Esophagus (tissue), 2 donors: Measurements from ENCODE around the gene OR10G4. TPM values are rescaled to one million over a fixed set of nuclear protein-coding genes. Genes with fewer than 3 reads are reported as not detected.

Experiments used
- H3K27ac ChIP-seq, 2 donors: one replicate each; pipeline ENCODE4 v1.5.1; 2013; ENCODE audit warnings: low read depth in 2 of 2, mild to moderate bottlenecking in 2 of 2, inconsistent platforms in 1 of 2, low read length in 1 of 2, moderate library complexity in 1 of 2
- H3K27me3 ChIP-seq, 2 donors: one replicate each; pipeline ENCODE4 v1.6.1; 2013; ENCODE audit warnings: low read length in 2 of 2, control low read depth in 1 of 2, mild to moderate bottlenecking in 1 of 2; ENCODE audit not compliant: insufficient read depth in 2 of 2, control insufficient read depth in 1 of 2
- H3K36me3 ChIP-seq, 2 donors: one replicate each; pipeline ENCODE4 v1.6.1; 2013; ENCODE audit warnings: low read length in 1 of 2; ENCODE audit not compliant: control insufficient read depth in 2 of 2, insufficient read depth in 2 of 2
- H3K4me1 ChIP-seq, 2 donors: one replicate each; pipeline ENCODE4 v1.6.1; 2013; ENCODE audit warnings: low read length in 1 of 2; ENCODE audit not compliant: control insufficient read depth in 2 of 2, insufficient read depth in 2 of 2
- H3K4me3 ChIP-seq, 2 donors: one replicate each; pipeline ENCODE4 v1.5.1; 2013; ENCODE audit warnings: low read length in 2 of 2, mild to moderate bottlenecking in 2 of 2, low read depth in 1 of 2, moderate library complexity in 1 of 2
- H3K9me3 ChIP-seq, 2 donors: one replicate each; pipeline ENCODE4 v1.6.1; 2013; ENCODE audit warnings: mild to moderate bottlenecking in 2 of 2, low read depth in 1 of 2, low read length in 1 of 2, moderate library complexity in 1 of 2; ENCODE audit not compliant: control insufficient read depth in 2 of 2, insufficient read depth in 1 of 2
- WGBS, 2 donors: extraction: QIAGEN DNeasy Blood & Tissue Kit; methylation state at CpG; one replicate each; pipeline ENCODE4 v1.1.7; 2013; 5-methylcytosine and 5-hydroxymethylcytosine counted together
- polyA plus RNA-seq, 2 donors: library from polyadenylated mRNA; stranded (reverse); fragments of 200-250 nt; gene quantifications; one replicate each; pipeline ENCODE4 v1.2.3, GENCODE V29; 2013
- donor health status: healthy with polysubstance abuse.
- donor health status: Bipolar disorder and iron deficiency.

Gene OR10G4
- polyA plus RNA-seq, 2 donors = not detected

DNA sequence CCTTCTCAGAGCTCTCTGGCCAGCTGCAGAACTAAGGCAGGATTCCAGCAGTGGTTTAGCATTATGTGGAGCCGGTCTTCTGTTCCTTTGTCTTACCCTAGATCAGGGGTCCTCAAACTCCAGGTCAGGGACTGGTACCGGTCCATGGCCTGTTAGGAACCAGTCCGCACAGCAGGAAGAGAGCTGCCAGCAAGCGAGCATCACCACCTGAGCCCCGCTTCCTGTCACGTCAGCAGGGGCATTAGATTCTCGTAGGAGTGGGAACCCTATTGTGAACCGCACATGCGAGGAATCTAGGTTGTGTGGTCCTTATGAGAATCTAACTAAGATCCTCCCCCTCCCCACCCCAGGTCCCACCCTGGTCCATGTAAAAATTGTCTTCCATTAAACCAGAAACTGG is 26.8 kb downstream of the OR10G4 start:
- no peaks in the 10 kb centered on the region for H3K9me3 ChIP-seq
- H3K27me3 ChIP-seq = no peaks in the 10 kb centered on the region
- H3K36me3 ChIP-seq = no peaks in the 10 kb centered on the region
- H3K4me3 ChIP-seq = no peak overlapping the region
- whole genome bisulfite sequencing, 2 donors = 79 to 83% methylated on average over 9 of the region's 9 CpGs
- no peaks in the 10 kb centered on the region for H3K4me1 ChIP-seq
- H3K27ac ChIP-seq = no peak overlapping the region

DNA sequence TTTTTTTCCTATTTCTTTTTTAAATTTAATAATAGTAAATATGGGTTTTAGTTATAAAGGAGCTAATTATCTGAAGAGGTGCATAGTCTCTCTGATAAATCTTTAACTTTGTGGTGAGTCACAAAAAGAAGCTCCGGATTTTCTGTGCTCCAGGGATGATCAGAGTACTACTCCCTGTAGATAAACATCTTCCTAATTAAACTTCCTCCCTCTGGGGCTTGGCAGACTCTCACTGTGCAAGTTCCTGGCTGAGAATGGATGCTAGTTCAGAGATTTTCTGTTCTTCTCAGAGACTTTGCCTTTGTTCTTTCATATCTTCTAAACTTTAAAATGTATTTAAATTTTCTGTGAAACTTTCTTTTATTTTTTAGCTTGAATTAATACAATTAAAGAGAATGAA is 28.5 kb downstream of the OR10G4 start, which contains the start of gene OR10G7:
OR10G7 (minus strand) TSS at position 72 of the 400 bp plus-strand sequence. CDS start 2,324 bp downstream, outside the sequence.
- Histone ChIP-seq H3K4me1 (no peaks in the 10 kb centered on the region), H3K4me3 (no peak within 1 kb of the TSS), H3K9me3 (no peaks in the 10 kb centered on the region), H3K27ac (no peak within 1 kb of the TSS), H3K36me3 (no peaks in the 10 kb centered on the region), H3K27me3 (no peaks in the 10 kb centered on the region)
- WGBS, 2 donors = 2 to 6% methylated on average over 1 of the region's 1 CpG

DNA sequence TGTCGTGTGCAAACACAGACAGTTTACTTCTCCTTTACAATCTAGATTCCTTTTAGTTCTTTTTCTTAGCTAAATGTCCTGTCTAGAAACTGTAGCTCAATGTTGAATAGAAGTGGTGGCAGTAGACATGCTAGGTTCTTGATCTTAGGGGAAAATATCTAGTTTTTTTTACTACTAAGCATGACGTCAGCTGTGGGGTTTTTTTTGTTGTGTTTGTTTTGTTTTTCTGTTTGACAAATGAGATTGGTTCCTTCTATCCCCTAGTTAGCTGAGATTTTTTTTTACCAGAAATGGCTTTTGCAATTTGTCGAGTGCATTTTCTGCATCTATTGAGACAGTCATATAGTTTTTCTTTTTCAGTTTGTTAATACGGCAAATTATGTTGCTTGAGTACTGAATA is 30.6 kb downstream of the OR10G4 start:
- Histone ChIP-seq H3K4me3 (no peak overlapping the region), H3K27me3 (no peaks in the 10 kb centered on the region), H3K4me1 (no peaks in the 10 kb centered on the region), H3K36me3 (no peaks in the 10 kb centered on the region), H3K27ac (no peak overlapping the region), H3K9me3 (no peaks in the 10 kb centered on the region)
- WGBS, 2 donors = 74 to 75% methylated on average over 4 of the region's 4 CpGs

DNA sequence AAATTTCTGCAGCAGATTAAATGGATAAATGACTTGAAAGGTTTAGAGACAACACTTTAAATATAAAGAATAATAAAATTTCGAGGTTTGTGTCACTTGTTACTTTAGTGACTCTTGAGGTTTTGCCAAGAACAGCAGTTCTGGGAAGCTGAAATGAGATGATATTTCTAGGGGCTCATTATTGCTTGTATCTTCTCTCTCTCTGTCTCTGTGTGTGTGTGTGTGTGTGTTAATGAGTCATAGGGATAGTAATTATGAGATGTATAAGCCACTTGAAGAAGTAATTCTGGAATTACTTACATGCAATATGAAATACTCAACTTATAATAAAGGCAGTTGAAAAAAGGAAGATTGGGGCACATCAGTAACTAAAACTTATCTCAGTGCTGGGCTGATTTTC is 38.0 kb downstream of the OR10G4 start:
- Histone ChIP-seq H3K27me3 (no peaks in the 10 kb centered on the region), H3K4me3 (no peak overlapping the region), H3K9me3 (no peaks in the 10 kb centered on the region), H3K27ac (no peak overlapping the region), H3K36me3 (no peaks in the 10 kb centered on the region), H3K4me1 (no peaks in the 10 kb centered on the region)
- WGBS, 2 donors = 27 to 34% methylated on average over 1 of the region's 1 CpG

DNA sequence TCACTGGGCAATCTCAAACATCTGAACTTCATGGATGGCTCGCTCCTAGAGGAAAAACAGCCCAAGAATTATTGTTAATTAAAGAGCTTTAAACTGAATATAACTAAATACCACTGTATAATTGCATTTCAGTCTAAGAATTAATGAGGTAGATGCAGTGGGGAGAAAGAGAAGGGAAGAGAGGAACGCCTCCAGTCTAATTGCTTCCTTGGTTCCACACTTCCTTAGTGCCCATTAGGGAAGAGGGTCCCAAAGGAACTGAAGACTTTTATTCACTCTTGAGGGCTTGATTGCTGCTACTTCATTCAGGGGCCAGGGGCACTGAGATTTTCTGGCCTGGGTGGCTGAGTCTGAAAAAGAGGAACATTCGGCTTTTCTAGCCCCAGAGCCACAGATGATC is 40.2 kb downstream of the OR10G4 start:
- Histone ChIP-seq H3K27ac (no peak overlapping the region), H3K36me3 (no peaks in the 10 kb centered on the region), H3K4me1 (no peaks in the 10 kb centered on the region), H3K27me3 (no peaks in the 10 kb centered on the region), H3K4me3 (no peak overlapping the region), H3K9me3 (no peaks in the 10 kb centered on the region)
- 85 to 88% methylated on average over 3 of the region's 3 CpGs for WGBS, 2 donors

Other genes starting within 250 kb of the OR10G4 start
- gene OR6M1, start 206.6 kb upstream of the OR10G4 start, polyA plus RNA-seq = not detected
- not detected for gene TMEM225, start 127.3 kb upstream of the OR10G4 start, polyA plus RNA-seq
- gene OR8D4, start 110.8 kb upstream of the OR10G4 start, polyA plus RNA-seq = not detected
- gene OR4D5, start 73.4 kb upstream of the OR10G4 start, polyA plus RNA-seq = not detected
- gene OR6T1, start 69.2 kb upstream of the OR10G4 start, polyA plus RNA-seq = not detected
- gene OR10S1, start 35.2 kb upstream of the OR10G4 start, polyA plus RNA-seq = not detected
- gene OR10G6, start 17.8 kb upstream of the OR10G4 start, polyA plus RNA-seq = not detected
- not detected for gene OR10G9, start 10.0 kb downstream of the OR10G4 start, polyA plus RNA-seq
- gene OR10G8, start 13.8 kb downstream of the OR10G4 start, polyA plus RNA-seq = not detected
- gene OR10G7, start 28.3 kb downstream of the OR10G4 start, polyA plus RNA-seq = not detected
- 1 to 10 TPM; 6.6 TPM for gene VWA5A, start 102.5 kb downstream of the OR10G4 start, polyA plus RNA-seq
- not detected for gene OR10D3, start 170.3 kb downstream of the OR10G4 start, polyA plus RNA-seq
- not detected for gene OR8G1, start 228.1 kb downstream of the OR10G4 start, polyA plus RNA-seq
- gene OR8G5, start 243.4 kb downstream of the OR10G4 start, polyA plus RNA-seq = not detected